Nucleus accumbens (tissue), 56 donors: ENCODE data around the gene LHFPL2.
A peak's percentile ranks its signal among the peaks of the same experiment; 100 is the strongest.
"Not testable (repeated sequence)": the region's sequence is repeated elsewhere in the genome, so short reads cannot be mapped to it uniquely, and the experiment has no call there.

ENCODE experiments used
- DNase-seq, 56 donors: peaks; one replicate each; lab custom pipeline; 2025; lab: John Stamatoyannopoulos, UW

The LHFPL2 gene

GRCh38 chr5:78667461-78668103 lies 19.0 kb upstream of the LHFPL2 start:
- no peak for DNase-seq

- not testable (repeated sequence) for DNase-seq
Observed at GRCh38 chr5:78666975-78667374, 18.4 kb upstream of the LHFPL2 start.

- DNase-seq = no peak
Observed at GRCh38 chr5:78666041-78666444, 17.5 kb upstream of the LHFPL2 start.

GRCh38 chr5:78665534-78665933 lies 17.0 kb upstream of the LHFPL2 start:
- DNase-seq = no peak

GRCh38 chr5:78662323-78662722 lies 13.8 kb upstream of the LHFPL2 start:
- no peak for DNase-seq

GRCh38 chr5:78661691-78662090 lies 13.1 kb upstream of the LHFPL2 start:
- no peak for DNase-seq

GRCh38 chr5:78661044-78661443 lies 12.5 kb upstream of the LHFPL2 start:
- DNase-seq = no peak

- no peak for DNase-seq
Observed at GRCh38 chr5:78660401-78660800, 11.8 kb upstream of the LHFPL2 start.

GRCh38 chr5:78659714-78660113 lies 11.1 kb upstream of the LHFPL2 start:
- DNase-seq = no peak

- DNase-seq = no peak
Observed at GRCh38 chr5:78659114-78659513, 10.5 kb upstream of the LHFPL2 start.

- no peak for DNase-seq
Observed at GRCh38 chr5:78657201-78657600, 8.6 kb upstream of the LHFPL2 start.

- no peak for DNase-seq
Observed at GRCh38 chr5:78655746-78656290, 7.2 kb upstream of the LHFPL2 start.

GRCh38 chr5:78654386-78654785 lies 5.8 kb upstream of the LHFPL2 start:
- no peak for DNase-seq

GRCh38 chr5:78653681-78654366 lies 5.3 kb upstream of the LHFPL2 start:
- no peak for DNase-seq

GRCh38 chr5:78653031-78653430 lies 4.5 kb upstream of the LHFPL2 start:
- no peak for DNase-seq

- DNase-seq = no peak
Observed at GRCh38 chr5:78651468-78651867, 2.9 kb upstream of the LHFPL2 start.

GRCh38 chr5:78650531-78650930 lies 2.0 kb upstream of the LHFPL2 start:
- no peak for DNase-seq

- DNase-seq = no peak
Observed at GRCh38 chr5:78649861-78650496, 1.4 kb upstream of the LHFPL2 start.

- peak in 2 of 56 donors; percentile 33 to 61 for DNase-seq
Observed at GRCh38 chr5:78649211-78649695, 681 bp upstream of the LHFPL2 start.

GRCh38 chr5:78647838-78648358 lies 674 bp downstream of the LHFPL2 start:
- DNase-seq = peak in 46 of 56 donors; percentile 9 to 80 (median 55)

GRCh38 chr5:78647351-78647818 lies 1.2 kb downstream of the LHFPL2 start:
- DNase-seq = peak in 1 of 56 donors; percentile 16
